Measurements from ENCODE around the gene CDK4.
A peak's percentile ranks its signal among the peaks of the same experiment; 100 is the strongest.

CDK4 gene

DNA sequence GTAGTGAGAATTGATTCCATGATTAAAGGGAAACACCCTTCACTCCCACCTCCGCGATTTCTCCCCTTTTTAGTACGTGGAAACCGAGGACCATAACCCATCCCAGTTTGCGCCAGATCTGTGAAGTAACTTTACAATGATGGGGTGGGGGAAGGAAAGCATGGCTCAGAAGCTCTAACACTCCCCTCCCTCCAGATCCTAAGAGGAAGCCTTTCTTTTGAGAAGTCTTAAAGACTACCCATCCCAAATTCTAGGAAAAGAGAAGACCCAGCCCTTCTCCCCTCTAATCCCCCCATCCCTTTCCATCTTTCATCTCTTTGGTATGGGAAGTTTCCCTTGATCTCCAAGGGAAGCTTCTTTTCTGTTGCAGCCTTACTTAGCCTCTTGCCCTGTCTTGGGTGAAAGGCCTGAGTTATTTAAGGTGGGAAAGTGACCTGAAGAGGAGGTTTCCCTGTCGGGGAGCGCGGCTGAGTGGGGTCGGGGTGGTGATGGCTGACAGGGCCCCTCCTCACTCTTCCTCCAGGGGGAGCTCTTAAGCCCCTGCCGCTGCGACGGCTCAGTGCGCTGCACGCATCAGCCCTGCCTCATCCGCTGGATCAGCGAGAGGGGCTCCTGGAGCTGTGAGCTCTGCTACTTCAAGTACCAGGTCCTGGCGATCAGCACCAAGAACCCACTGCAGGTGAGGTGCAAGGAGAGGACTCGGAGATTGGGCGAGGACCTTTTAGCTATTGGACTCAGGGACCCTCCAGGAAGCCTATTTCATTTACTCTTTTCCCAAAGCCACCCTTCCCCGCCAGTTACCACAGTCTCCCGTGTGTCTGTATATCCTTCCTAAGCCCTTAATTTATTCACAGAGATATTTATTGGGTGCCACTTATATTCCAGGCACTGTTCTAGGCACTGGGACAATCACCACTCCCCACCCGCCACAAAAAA, 4.6 kb upstream of the CDK4 start:
- DNase-seq (ENCODE audit: low read depth) = no peak

DNA sequence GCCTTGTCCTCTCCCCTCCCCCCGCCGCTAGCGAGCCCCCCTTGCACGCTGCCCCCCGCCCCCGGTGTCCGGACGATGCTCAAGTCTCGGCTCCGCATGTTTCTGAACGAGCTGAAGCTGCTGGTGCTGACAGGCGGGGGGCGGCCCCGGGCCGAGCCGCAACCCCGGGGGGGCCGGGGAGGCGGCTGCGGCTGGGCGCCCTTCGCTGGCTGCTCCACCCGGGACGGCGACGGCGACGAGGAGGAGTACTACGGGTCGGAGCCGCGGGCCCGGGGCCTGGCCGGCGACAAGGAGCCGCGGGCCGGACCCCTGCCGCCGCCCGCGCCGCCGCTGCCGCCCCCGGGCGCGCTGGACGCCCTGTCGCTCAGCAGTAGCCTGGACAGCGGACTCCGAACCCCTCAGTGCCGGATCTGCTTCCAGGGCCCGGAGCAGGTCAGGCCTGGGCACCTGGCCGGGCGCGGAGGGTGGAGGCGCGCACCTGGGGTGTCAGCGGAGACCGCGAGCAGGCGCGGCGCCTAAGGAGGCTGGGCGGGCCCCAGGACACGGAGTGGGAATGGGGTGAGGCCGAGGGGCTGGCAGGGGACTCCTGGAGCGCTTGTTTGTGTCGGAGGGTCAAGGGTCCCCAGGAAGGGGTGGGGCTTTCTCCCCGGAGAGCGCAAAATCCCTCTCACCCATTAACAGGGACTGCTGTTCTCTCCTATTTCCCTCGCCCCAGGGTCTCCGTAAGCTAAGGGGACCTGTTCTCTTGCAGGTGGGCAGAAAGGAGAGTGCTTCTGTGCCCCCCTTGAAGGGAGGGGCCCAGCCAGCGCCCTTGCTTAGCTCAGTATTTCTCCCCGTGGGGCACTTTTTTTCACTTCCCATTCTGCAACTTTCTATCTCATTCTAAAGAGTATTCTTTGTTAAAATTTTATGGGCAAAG, 3.6 kb upstream of the CDK4 start:
- no peak for DNase-seq (ENCODE audit: low read depth)

DNA sequence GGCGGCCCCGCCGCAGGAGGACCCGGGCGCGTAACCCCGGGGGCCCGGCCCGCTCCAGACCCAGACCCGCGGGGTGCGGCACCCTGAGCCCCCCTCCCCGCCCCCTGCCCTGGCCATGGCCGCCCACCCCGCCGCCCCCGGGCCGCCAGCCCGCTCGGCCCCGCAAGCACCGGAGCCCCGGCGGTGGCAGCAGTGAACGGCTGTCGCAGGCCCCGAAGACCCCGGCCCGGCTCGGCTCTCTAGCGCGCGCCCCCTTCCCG, 3.0 kb upstream of the CDK4 start:
- no peak for DNase-seq (ENCODE audit: low read depth)

- DNase-seq (ENCODE audit: low read depth) = no peak
These were observed 2.5 kb upstream of the CDK4 start, which contains the start of gene MARCHF9 for GRCh38 chr12:57754411-57755193. Gene MARCHF9 (plus strand): TSS chr12:57755103. CDS start chr12:57755529, 426 bp downstream.

DNA sequence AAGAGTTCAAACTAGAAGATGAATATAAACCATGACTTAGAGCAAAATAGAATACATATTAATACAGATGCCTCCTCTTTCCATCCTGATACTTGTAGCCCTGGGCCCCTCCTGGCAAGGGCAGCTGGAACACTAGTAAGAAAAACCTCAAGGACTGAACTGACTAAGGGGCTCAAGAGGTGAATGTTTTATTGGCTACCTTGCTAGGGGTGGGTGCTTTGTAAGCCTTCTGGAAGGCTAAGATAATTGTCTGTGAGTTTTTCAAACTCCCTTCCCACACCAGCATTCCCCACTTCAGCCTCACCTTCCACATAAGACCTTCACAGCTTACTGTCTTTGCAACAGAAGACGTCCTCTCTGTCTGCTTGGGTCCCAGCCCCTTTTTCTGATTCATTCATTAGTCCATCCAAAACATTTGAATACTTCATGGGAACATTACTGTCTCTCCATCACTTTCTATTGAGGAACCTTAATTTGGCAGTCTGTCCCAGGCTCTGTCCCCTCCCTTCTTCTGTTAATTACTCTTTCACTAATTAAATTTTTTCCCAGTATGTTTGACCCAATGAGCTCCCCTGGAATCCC, 1.7 kb upstream of the CDK4 start:
- DNase-seq (ENCODE audit: low read depth) = no peak

DNA sequence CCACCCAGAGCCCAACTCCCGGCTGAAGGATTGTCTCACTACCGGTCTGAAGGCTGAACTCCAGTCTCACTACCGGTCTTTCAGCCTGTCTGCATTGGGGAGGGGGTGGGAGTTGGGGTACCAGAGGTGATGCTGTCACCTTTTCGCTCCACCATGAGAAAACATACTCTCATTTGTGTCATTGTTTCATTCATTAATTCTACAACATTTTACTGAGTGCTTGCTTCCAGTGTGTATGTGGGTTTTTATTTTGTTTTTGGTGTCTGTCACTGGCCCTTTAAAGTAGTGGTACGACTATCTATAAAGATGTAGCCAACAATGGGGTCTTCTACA, 524 bp upstream of the CDK4 start:
- DNase-seq (ENCODE audit: low read depth) = no peak

DNA sequence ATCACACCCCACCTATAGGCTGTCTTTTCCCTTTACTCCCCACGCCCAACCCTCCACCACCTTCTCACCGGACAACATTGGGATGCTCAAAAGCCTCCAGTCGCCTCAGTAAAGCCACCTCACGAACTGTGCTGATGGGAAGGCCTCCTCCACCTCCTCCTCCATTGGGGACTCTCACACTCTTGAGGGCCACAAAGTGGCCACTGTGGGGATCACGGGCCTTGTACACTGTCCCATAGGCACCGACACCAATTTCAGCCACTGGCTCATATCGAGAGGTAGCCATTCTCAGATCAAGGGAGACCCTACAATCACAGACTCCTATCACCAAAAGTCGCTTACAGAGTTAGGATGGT, 700 bp downstream of the CDK4 start:
- no peak for DNase-seq (ENCODE audit: low read depth)

DNA sequence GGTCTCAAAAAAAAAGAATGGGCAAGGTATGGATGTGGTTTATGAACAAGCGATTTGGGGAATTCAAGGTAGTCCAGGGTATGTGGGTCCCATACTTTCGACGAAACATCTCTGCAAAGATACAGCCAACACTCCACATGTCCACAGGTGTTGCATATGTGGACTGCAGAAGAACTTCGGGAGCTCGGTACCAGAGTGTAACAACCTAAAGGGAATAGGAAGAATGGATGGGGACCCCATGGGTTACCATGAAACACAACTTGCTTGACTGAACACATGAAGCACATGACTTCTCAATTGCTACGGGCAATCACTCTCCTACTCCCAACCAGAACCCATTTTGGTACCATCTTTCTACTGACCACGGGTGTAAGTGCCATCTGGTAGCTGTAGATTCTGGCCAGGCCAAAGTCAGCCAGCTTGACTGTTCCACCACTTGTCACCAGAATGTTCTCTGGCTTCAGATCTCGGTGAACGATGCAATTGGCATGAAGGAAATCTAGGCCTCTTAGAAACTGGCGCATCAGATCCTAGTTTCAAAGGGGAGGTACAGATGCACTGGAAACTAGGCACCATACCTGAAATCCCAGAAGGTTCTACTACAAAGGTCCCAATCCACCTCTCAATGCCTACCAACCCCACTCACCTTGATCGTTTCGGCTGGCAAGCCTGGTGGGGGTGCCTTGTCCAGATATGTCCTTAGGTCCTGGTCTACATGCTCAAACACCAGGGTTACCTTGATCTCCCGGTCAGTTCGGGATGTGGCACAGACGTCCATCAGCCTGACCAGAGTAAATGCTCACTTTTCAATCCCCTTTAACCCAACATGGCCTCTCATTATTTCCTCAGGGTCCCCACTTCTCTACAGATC, 1.3 kb downstream of the CDK4 start:
- no peak for DNase-seq (ENCODE audit: low read depth)

DNA sequence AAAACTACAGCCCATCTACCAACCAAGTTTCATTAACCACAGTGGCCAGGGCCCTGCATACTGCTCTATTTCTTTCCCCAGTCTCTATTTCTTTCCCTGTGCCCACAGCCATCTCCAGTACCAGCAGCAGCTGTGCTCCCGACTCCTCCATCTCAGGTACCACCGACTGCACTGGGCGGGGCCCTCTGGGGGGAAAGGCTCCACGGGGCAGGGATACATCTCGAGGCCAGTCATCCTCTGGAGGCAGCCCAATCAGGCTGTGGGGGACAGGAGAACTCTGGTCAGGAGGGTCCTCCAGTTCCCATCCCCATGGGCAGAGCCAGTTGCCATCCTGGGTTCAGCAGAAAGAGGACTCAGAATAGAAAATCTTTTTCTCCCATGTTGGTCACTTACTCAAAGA, 3.0 kb downstream of the CDK4 start:
- DNase-seq (ENCODE audit: low read depth) = no peak

GRCh38 chr12:57746025-57746424, 6.1 kb downstream of the CDK4 start:
- no peak for DNase-seq (ENCODE audit: low read depth)

GRCh38 chr12:57745485-57745881, 6.6 kb downstream of the CDK4 start:
- no peak for DNase-seq (ENCODE audit: low read depth)

- DNase-seq (ENCODE audit: low read depth) = peak; percentile 99
These were observed 7.2 kb downstream of the CDK4 start, which contains the start of gene TSPAN31 for GRCh38 chr12:57744777-57745484. Gene TSPAN31 (plus strand): TSS chr12:57745039. CDS start chr12:57745155, 116 bp downstream.

DNA sequence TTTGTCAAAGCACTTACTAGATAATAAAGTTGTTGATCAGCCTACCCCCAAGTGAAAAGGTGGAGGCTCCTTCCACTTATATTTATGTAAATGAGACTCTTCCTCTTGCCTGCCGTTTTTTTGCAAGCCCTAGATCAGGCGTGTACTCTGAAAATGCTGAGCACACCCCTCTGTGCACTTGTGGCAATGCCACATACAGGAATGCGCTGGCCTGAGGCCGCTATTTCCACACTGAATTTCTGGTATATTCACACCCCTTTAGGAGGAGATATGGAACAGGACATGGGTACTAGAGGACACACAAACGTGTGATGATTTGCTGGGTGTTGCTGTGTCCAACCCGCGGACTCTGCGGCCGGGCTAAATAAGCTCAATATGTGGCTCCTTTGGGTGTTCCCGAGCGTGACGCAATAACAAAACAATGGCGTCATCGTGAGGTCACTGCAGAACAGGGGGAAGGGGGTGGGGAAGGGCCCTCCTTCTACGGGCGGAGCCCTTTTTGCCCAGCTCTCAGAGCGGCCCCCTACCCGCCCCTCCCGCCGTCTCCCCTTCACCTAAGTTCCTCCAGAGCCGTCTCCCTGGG, 7.8 kb downstream of the CDK4 start:
- DNase-seq (ENCODE audit: low read depth) = peak; percentile 76

- DNase-seq (ENCODE audit: low read depth) = no peak
These were observed 8.3 kb downstream of the CDK4 start for GRCh38 chr12:57743769-57744168.

- no peak for DNase-seq (ENCODE audit: low read depth)
These were observed 10.0 kb downstream of the CDK4 start for GRCh38 chr12:57741844-57742738.

DNA sequence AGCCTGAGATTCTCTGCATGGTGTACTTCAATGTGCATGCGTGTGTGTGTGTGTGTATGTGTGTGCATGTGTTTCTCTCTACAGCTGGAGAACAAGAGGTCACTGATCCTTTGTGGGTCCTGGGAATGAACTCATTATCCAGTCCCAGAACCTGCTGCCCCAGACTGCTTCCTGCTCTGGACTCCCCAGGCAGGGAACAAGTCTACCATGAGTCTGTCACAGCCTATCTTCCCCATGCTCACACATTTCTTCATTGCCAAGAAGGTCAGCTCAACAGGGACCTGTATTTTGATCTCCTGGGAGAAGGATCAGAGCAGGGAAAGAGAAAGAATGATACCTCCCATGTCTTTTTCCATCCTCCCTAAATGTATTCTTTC, 10.7 kb downstream of the CDK4 start:
- DNase-seq (ENCODE audit: low read depth) = no peak

DNA sequence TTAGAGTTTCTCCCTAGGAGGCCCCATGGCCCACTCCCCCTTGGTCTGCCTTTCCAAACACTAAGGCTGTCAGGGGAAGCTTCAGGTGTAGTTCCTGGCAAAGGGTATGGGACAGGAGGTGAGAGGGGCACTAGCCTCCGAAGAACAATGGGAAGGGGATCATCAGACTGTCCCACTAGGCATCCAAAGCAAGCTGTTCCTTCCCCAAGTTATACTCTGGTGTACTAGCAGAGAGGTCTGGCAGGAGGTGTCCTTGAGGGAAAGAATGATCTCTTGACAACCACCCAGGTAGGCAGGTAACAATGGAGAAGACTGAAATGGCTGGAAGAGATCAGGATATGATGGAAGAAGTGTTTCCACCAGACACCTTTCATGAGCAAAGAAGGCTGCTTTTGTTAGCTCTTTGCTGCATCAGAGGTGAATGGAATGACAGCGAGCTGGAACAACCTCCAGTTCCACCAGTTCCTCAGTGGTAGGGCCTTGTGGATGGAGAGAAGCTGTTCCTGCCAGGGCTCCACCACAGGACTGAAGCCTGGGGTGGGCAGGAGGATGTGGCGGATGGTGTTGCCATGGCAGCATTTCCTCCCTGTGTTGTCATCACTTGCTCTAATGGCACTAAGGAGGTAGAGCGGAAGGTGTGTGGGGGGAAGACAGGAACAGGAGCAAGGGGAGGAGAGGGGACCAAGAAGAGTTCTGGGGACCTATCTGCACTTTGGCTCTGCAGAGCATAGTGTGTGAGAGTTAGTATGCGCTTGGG, 11.3 kb downstream of the CDK4 start:
- DNase-seq (ENCODE audit: low read depth) = no peak

DNA sequence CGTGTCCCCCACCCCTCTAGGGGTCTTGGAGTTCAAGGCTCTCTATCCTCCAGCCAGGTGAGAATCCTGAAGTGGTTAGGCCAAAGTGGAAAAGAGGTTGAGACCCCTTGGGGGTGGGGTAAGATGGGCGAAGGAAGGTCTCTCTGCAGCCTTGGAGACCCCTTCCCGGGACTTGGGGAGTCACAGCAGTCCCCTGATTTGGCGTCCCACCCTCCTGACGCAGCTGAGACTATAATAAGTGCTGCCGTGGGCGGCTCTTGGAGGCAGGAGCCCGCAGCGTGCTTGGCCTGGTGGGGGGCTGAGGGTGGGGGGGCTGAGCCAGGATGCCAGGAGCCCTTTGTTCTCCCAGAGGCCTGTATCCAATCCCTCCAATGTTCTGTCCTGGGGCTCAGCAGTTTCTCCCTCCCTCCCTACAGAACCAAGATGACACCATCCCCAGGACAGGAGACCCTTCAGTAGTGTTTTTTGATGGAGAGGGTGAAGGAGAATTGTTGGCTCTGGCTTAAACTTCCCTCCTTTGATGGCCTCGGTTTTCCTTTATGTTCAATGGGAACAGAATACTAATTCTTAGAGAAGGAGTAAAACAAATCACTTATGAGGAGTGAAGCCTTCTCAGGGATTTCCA, 12.1 kb downstream of the CDK4 start:
- no peak for DNase-seq (ENCODE audit: low read depth)
